Ovary (tissue), 9 donors: ENCODE measurements around the gene EXOSC10. TPM values are rescaled to one million over a fixed set of nuclear protein-coding genes. Genes with fewer than 3 reads are reported as not detected.
"Not testable (repeated sequence)": the region's sequence is repeated elsewhere in the genome, so short reads cannot be mapped to it uniquely, and the experiment has no call there.

Experiments
- DNase-seq, 5 donors: peaks; one replicate each; pipeline ENCODE4 v3.0.0-alpha.2; 2019 to 2020
- H3K27ac ChIP-seq, 2 donors: fragments of 200-600 bp; one replicate each; pipeline versions ENCODE4 v1.5.1 to v1.8.0; 2019 to 2022
- H3K27me3 ChIP-seq: fragments of 200-600 bp; one replicate; pipeline ENCODE4 v1.8.0; 2022
- H3K36me3 ChIP-seq: fragments of 200-600 bp; sonication (generic); one replicate; pipeline ENCODE4 v1.5.1; 2019
- H3K4me1 ChIP-seq: one replicate; pipeline ENCODE4 v1.8.1; 2013; ENCODE audit warnings: mild to moderate bottlenecking, moderate library complexity; ENCODE audit not compliant: insufficient read depth
- H3K4me3 ChIP-seq: fragments of 200-600 bp; sonication (generic); one replicate; pipeline ENCODE4 v1.5.1; 2017
- H3K9me3 ChIP-seq, 2 donors: fragments of 200-600 bp in 1 of 2; sonication (generic) in 1 of 2; one replicate each; pipeline versions ENCODE4 v1.5.1 to v1.8.1; 2013 to 2019; ENCODE audit warnings: mild to moderate bottlenecking in 1 of 2, moderate library complexity in 1 of 2
- EP300 ChIP-seq: sonication (generic); formaldehyde crosslinking; IDR thresholded peaks from one replicate; pipeline ENCODE4 v1.6.1; 2017; ENCODE audit warnings: antibody characterized with exemption
- POLR2A ChIP-seq: fragments of 450-650 bp; IDR thresholded peaks from one replicate; pipeline ENCODE4 v1.6.1; 2017; ENCODE audit warnings: antibody characterized with exemption, mild to moderate bottlenecking, moderate library complexity
- WGBS, 3 donors: extraction: QIAGEN DNeasy Blood & Tissue Kit in 1 of 3; methylation state at CpG; one replicate each; pipeline versions ENCODE4 v1.1.5 to v1.1.7; 2013 to 2017; 5-methylcytosine and 5-hydroxymethylcytosine counted together
- intact Hi-C, 4 donors: fragments of 100-400 bp; cut with DNase I; formaldehyde crosslinking; loops; one replicate each; pipeline versions ENCODE4 v1.11.0 to v1.15.1; 2022 to 2023
- polyA plus RNA-seq, 2 donors: library from polyadenylated mRNA; stranded (reverse); fragments of 200-250 nt in 1 of 2; fragments of 350-450 nt in 1 of 2; fragmentation: Illumina TruSeq in 1 of 2; extraction: RNeasy Lipid Tissue Mini Kit (QIAGEN cat#74804) in 1 of 2; gene quantifications; one replicate each; pipeline ENCODE4 v1.2.3, GENCODE V29; 2013 to 2014
- total RNA-seq, 7 donors: library from RNA; depleted of rRNA in 2 of 7; stranded (reverse); fragments of >200 nt in 2 of 7; fragmentation: NEBNext Ultra II Directional in 3 of 7; extraction: Animal tissue kit (Norgen Biotek cat#: 25700) in 3 of 7; gene quantifications; one replicate each; pipeline versions ENCODE4 v1.1.0 to v1.2.4, GENCODE V29; 2016 to 2023
- TF ChIP-seq, protein P1 (sequence below), 3 donors: fragments of 450-650 bp in 2 of 3; fragments of 200-600 bp in 1 of 3; IDR thresholded peaks; one replicate each; pipeline versions ENCODE4 v1.5.1 to v1.8.0; 2016 to 2022; ENCODE audit warnings: antibody characterized with exemption in 3 of 3, mild to moderate bottlenecking in 1 of 3
- donor health status: DM: no; HTN: no; CAD: no; lungs with moderate emphysema.
- donor health status: DM: no; HTN: no; CAD: no.
- donor health status: Bipolar disorder and iron deficiency.
- donor health status: DM: yes; HTN: yes; CAD: no.
- donor health status: DM: no; HTN: no; CAD: no.
- donor health status: DM: yes; HTN: yes; CAD: no.

Gene EXOSC10
- total and polyA plus RNA-seq, 9 donors = 36.1 to 60.5 (median 48.6) TPM

DNA sequence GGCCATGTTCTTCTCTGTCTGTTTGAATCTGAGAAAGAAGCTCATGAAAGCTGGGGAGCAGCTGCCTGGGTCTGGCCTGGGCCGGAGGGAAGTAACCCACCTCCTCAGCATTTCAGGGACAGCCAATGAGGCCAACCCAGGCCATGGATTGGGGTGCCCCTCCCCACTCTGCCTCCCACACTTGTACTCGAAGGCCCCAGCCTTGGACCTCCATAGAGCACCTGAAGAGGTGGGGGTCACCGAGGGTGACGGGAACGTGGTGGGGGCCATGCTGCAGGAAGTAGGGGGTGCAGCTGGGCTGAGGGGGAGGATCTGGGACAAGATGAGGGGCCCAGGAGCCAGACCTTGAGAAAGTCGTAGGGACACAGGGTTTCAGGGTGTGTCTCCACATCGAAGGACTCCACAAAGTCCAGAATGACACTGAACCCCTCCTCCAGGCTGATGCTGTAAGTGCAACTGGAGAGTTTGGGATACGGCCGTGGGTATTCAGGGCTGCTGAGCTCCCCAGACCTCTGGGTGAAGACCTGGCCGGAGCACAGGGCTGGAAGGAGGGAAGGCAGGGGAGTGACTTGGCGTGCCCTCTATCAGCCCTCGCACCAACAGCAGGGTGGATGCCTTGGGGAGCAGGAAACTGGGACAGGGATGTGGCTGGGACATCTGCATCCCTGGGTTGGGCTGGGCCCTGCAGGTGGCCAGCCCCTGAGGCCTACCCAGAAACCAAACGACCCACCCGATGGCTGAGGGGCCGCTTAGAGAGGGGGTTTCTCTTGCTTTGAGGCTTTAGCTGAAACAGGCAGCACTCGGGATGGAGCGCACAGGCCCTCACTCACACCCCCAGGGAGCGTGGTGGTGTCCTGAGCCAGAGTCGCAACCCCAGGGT, 56.4 kb downstream of the EXOSC10 start:
- DNase-seq = no peak
- no peak overlapping the region for H3K4me3 ChIP-seq
- H3K27me3 ChIP-seq = no peaks in the 10 kb centered on the region
- H3K27ac ChIP-seq = no peak overlapping the region
- TF ChIP-seq, protein P1, sequence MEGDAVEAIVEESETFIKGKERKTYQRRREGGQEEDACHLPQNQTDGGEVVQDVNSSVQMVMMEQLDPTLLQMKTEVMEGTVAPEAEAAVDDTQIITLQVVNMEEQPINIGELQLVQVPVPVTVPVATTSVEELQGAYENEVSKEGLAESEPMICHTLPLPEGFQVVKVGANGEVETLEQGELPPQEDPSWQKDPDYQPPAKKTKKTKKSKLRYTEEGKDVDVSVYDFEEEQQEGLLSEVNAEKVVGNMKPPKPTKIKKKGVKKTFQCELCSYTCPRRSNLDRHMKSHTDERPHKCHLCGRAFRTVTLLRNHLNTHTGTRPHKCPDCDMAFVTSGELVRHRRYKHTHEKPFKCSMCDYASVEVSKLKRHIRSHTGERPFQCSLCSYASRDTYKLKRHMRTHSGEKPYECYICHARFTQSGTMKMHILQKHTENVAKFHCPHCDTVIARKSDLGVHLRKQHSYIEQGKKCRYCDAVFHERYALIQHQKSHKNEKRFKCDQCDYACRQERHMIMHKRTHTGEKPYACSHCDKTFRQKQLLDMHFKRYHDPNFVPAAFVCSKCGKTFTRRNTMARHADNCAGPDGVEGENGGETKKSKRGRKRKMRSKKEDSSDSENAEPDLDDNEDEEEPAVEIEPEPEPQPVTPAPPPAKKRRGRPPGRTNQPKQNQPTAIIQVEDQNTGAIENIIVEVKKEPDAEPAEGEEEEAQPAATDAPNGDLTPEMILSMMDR (IDR thresholded peaks at IDR 0.05) = no peak
- TF ChIP-seq EP300 = no peak
- no peak for TF ChIP-seq POLR2A
- H3K4me1 ChIP-seq = no peaks in the 10 kb centered on the region
- H3K9me3 ChIP-seq = no peaks in the 10 kb centered on the region
- WGBS, 3 donors = 65 to 69% (median 68%) methylated on average over 18 to 19 of the region's 19 CpGs
- intact Hi-C loops = loop anchor here in 1 of 4 donors (5.0 kb wide), 1 partner anchor 604 kb away; no protein-coding TSS in a partner anchor
- H3K36me3 ChIP-seq = no peaks in the 10 kb centered on the region

- Histone ChIP-seq H3K27ac (no peak overlapping the region), H3K36me3 (no peaks in the 10 kb centered on the region), H3K9me3 (no peaks in the 10 kb centered on the region), H3K4me1 (no peaks in the 10 kb centered on the region), H3K27me3 (no peaks in the 10 kb centered on the region), H3K4me3 (no peak overlapping the region)
- 75 to 84% (median 82%) methylated on average over 3 of the region's 3 CpGs for WGBS, 3 donors
- TF ChIP-seq EP300 = no peak
- no peak for TF ChIP-seq POLR2A
- TF ChIP-seq, protein P1 (IDR thresholded peaks at IDR 0.05) = no peak
- intact Hi-C loops = loop anchor here in 1 of 4 donors (5.0 kb wide), 1 partner anchor 605 kb away; no protein-coding TSS in a partner anchor
- DNase-seq = no peak
Observed at GRCh38 chr1:11042065-11042464, 57.6 kb downstream of the EXOSC10 start.

- DNase-seq = no peak
- H3K4me3 ChIP-seq = no peak overlapping the region
- H3K27ac ChIP-seq = no peak overlapping the region
- intact Hi-C loops = loop anchor here in 1 of 4 donors (5.0 kb wide), 1 partner anchor 606 kb away; no protein-coding TSS in a partner anchor
- no peaks in the 10 kb centered on the region for H3K4me1 ChIP-seq
- TF ChIP-seq, protein P1 (IDR thresholded peaks at IDR 0.05) = no peak
- TF ChIP-seq EP300 = no peak
- no peak for TF ChIP-seq POLR2A
- no peaks in the 10 kb centered on the region for H3K9me3 ChIP-seq
- no peaks in the 10 kb centered on the region for H3K27me3 ChIP-seq
- no peaks in the 10 kb centered on the region for H3K36me3 ChIP-seq
Observed at GRCh38 chr1:11041048-11041447, 58.6 kb downstream of the EXOSC10 start.

DNA sequence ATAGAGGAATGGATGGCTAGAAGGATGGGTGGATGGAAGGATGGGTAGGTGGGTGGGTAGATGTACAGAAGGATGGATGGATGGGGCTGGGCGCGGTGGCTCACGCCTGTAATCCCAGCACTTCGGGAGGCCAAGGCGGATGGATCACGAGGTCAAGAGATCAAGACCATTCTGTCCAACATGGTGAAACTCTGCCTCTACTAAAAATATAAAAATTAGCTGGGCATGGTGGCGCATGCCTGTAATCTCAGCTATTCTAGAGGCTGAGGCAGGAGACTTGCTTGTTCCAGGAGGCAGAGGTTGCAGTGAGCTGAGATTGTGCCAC, 59.6 kb downstream of the EXOSC10 start:
- DNase-seq, H3K36me3 ChIP-seq, H3K4me3 ChIP-seq, H3K9me3 ChIP-seq, H3K27ac ChIP-seq, H3K27me3 ChIP-seq, H3K4me1 ChIP-seq: not testable (repeated sequence)
- intact Hi-C loops = loop anchor here in 1 of 4 donors (5.0 kb wide), 1 partner anchor 607 kb away; no protein-coding TSS in a partner anchor
- WGBS, 3 donors = 84 to 91% (median 87%) methylated on average over 7 of the region's 7 CpGs
